T follicular helper cell (primary cell): ENCODE results near the gene PCDH18.
"Not testable (repeated sequence)": the region's sequence is repeated elsewhere in the genome, so short reads cannot be mapped to it uniquely, and the experiment has no call there.

Source experiments
- DNase-seq: peaks from one replicate; pipeline ENCODE4 v3.0.0-alpha.2; 2020; ENCODE audit warnings: low read depth

PCDH18 gene

GRCh38 chr4:137531168-137531985 lies 917 bp downstream of the PCDH18 start:
- no peak for DNase-seq

GRCh38 chr4:137530176-137530575 lies 2.1 kb downstream of the PCDH18 start:
- DNase-seq: no peak

DNA sequence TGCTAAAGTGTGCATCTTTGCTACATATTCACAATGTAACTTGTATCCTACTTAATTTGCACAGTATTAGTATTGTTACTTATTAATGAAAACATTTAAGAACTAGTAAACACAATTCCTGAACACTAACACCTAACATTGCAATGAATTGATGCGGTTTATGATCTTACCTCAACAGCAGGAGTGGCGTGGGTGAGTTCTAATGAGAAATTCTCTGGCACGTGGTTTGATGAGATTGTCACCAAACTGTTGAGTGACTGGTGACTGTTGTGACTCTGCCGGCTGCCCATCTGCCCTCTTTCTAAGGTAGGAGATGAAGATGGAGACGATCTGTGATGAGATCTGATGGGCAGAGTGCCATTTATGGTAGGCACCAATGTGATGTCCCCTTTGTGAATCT lies 2.9 kb downstream of the PCDH18 start:
- no peak for DNase-seq

- DNase-seq: no peak
Observed at GRCh38 chr4:137528673-137529072, 3.6 kb downstream of the PCDH18 start.

GRCh38 chr4:137526681-137527080 lies 5.6 kb downstream of the PCDH18 start:
- no peak for DNase-seq

DNA sequence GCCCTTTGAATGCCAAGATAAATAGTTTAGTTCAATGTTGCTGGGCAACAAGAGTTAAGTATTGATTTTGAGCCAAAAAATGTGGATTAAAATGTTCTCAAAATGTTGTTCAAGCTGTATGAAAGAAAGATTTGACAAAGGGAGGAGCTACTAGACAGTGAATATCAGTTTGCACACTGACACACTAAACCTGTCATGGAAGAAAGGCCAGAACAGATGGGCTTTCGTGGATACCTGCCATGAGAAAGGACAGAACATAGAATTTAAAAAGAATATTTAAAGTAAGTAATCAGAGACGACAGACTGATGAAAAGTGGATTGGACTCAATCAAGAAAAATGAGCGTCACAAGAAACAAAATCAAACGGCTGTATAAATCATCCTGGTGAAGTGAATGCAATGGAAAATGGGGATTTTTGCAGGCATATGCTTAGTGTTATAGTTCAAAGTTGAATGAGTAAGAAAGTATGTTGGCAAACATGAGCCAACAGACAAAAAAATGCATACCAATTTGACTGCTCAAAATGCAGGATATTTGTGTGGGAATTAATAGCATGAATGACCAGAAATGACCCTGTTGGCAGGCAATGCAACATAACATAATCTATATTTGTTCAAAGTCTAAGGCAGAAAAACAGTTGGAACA lies 7.4 kb downstream of the PCDH18 start:
- DNase-seq: no peak

DNA sequence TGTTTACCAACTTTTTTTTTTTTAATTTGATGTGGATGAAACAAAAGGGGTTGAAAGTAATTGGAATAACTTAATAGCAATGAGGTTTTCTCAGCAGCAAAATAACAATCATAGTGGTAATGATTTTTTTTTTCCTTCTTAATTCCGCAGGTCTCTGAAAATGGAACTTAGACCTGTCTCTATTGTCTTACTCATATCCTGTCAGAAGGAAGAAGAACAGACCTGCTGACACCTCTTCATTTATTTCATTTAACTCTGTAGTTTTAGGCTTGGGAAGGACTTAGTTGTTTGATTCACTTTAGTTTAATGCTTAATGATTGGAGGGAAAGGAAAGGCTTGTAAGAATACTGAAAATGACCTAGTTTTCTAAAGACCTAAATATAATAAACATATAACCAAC lies 9.0 kb downstream of the PCDH18 start:
- DNase-seq: no peak

GRCh38 chr4:137521053-137521452 lies 11.2 kb downstream of the PCDH18 start:
- no peak for DNase-seq

- DNase-seq: no peak
Observed at GRCh38 chr4:137519406-137519805, 12.9 kb downstream of the PCDH18 start.

DNA sequence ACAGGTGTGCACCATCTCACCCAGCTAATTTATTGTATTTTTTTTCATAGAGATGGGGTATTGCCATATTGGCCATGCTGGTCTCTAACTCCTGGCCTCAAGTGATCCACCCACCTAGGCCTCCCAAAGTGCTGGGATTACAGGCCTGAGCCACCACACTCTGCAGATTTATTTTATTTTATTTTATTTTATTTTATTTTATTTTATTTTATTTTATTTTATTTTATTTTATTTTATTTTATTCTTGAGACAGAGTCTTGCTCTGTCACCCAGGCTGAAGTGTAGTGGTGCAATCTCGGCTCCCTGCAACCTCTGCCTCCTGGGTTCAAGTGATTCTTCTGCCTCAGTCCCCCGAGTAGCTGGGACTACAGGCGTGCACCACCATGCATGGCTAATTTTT lies 15.0 kb downstream of the PCDH18 start:
- DNase-seq: not testable (repeated sequence)

- no peak for DNase-seq
Observed at GRCh38 chr4:137514406-137515111, 17.7 kb downstream of the PCDH18 start.

DNA sequence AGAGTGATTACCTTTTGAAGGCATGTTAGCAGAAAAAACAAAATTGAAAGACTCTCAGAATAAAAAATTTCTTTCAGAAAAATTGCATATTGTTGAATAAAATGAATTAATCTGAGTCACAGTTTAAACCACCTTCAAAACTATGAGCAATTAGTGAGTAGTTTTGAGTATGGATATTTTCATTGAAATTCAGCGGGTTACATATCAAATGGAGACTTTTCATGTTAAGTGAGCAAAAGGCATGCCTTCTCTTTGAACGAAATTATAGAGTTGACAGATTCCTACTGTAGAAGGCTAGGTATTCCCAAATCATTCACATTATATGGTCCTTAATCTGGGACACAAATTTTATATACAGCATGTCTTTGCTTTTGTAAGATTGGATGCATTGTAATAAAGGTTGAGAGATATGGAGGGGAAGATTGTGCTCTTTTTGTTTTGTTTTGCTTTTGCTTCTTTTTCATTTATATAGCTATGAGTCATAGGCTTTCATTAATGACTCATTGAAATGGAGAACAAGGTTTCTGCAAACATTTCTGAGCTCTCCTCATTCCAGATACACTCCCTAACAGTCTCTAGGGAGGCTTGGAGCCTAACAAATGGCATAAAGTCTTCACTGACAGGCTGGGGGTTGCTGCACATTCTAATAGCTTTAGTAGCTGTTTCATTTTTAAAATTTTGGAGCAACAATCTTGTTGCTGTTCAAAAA lies 21.6 kb downstream of the PCDH18 start:
- no peak for DNase-seq

GRCh38 chr4:137509855-137510282 lies 22.4 kb downstream of the PCDH18 start:
- DNase-seq: no peak

DNA sequence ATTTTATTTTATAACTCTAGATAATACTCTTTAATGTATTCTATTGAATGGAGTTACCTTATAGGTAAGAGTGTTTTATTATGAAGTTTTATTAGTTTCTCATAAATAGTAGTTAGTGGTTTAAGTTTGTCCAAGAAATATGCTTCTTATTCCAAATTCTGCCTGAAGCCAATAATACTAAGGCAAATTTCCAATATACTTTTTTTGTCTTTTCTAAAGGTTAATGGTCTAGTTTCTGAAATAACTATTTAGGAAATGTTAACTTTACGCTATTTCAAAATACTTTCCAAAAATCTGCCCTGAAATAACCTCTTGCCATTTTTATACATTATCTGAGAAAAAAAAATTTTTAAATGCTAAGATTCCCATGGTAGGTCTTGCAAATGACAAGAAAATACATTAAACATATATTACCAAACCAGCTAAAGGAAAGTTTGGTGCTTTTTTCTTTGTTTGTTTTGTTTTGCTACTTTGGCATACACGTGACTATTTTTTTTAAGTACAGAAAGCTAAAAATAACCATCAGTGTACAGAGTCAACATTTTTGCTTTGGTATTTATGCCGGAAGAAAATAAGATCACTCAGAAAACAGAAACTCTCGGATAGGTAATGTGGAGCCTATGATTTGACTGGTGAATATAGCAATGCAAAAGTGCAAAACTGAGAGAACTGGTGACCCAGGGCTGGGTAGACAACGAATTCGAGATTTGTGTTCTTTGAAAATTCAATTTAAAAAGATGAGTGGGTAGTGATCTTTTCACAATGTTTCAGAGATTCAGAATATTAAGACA lies 29.8 kb downstream of the PCDH18 start:
- DNase-seq: no peak

GRCh38 chr4:137496267-137496666 lies 36.0 kb downstream of the PCDH18 start:
- DNase-seq: not testable (repeated sequence)

DNA sequence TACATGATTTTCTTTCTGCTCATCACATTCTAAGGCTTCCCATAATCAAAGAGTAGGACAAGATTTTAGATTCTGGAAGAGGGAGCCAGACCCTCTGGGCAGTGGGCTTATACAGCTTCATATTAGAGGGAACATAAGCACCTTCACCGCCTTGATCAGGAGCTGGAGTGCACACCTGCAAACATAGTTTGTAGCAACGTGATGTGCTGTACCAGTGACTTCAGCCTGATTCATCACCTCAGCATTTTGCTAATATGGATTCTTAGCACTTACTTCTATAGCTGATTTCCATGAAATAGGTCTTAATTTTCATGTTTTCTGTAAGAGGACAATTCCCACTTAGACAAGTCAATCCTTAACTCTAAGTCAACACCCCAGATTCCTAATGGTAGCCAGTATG lies 36.7 kb downstream of the PCDH18 start:
- DNase-seq: no peak

DNA sequence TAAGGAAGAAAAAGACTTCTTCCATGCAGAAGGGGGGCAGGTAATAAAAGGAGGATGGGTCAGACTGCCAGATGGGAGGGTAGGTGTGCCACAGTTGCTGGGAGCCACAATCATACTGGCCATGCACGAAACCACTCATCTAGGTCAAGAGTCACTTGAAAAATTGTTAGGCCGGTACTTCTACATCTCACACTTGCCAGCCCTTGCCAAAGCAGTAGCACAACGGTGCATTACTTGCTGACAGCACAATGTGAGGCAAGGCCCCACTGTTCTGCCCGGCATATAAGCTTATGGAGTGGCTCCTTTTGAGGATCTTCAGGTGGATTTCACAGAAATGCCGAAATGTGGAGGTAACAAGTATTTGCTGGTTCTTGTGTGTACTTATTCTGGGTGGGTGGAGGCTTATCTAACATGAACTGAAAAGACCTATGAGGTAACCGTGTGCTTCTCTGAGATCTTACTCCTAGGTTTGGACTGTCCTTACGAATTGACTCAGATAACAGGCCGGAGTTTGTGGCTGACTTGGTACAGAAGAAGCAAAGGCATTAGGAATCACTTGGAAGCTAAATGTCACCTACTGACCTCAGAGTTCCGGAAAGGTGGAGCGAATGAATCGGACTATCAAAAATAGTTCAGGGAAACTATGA lies 48.9 kb downstream of the PCDH18 start:
- not testable (repeated sequence) for DNase-seq

- DNase-seq: not testable (repeated sequence)
Observed at GRCh38 chr4:137479657-137480056, 52.6 kb downstream of the PCDH18 start.

GRCh38 chr4:137476345-137476744 lies 55.9 kb downstream of the PCDH18 start:
- no peak for DNase-seq

DNA sequence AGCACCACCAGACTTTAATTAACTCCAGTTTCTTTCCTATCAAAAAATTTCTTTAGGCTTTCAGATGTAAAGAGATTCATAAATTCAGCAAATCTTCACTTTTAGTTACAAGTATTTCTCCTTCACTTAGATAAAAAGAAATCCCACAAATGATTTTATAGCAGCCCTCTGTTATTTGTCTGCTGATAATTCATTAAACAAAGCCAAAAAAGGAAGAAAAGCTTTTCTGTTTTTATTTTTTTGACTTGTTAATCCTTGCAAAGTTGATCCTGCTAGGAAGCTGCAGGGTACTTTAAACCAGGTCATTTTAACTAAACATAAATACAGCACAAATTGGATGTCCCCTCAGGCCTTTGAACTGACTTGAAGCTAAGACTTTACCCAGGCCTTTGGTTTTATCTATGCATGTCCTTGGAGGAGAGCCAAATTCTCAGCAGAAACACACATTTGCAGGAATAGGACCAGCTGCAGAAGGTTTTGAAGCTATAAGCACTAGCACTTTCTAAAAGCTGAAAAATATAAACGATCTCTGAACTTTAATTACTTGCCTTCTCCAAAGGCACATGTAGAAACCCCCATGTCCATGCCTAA lies 57.5 kb downstream of the PCDH18 start:
- no peak for DNase-seq
